HG02571 (cell line): ENCODE measurements around the gene NAAA.
"Not testable (repeated sequence)": the region's sequence is repeated elsewhere in the genome, so short reads cannot be mapped to it uniquely, and the experiment has no call there.

ENCODE experiments used
- ATAC-seq: cut with Tn5 transposase; IDR thresholded peaks from one replicate; pipeline ENCODE4 v1.9.1; 2021; ENCODE audit warnings: mild to moderate bottlenecking, moderate library complexity; ENCODE audit not compliant: unreplicated experiment

NAAA gene

GRCh38 chr4:75920327-75920726 is 20.5 kb downstream of the NAAA start:
- ATAC-seq = no peak

GRCh38 chr4:75919920-75920319 is 20.9 kb downstream of the NAAA start:
- no peak for ATAC-seq

GRCh38 chr4:75916091-75916661 is 24.6 kb downstream of the NAAA start:
- no peak for ATAC-seq

- no peak for ATAC-seq
These were observed 27.8 kb downstream of the NAAA start for GRCh38 chr4:75912968-75913367.

DNA sequence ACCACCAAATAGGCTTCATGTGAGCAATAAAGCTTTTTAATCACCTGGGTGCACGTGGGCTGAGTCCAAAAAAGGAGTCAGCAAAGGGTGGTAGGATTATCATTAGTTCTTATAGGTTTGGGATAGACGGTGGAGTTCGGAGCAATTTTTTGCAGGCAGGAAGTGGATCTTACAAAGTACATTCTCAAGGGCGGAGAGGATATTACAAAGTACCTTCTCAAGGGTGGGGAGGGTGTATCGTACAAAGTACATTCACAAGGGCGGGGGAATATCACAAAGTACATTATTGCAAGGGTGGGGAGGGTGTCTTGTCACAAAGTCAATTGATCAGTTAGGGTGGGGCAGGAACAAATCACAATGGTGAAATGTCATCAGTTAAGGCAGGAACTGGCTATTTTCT is 30.0 kb downstream of the NAAA start:
- not testable (repeated sequence) for ATAC-seq

GRCh38 chr4:75909405-75909804 is 31.4 kb downstream of the NAAA start:
- no peak for ATAC-seq

GRCh38 chr4:75908555-75908954 is 32.3 kb downstream of the NAAA start:
- no peak for ATAC-seq

DNA sequence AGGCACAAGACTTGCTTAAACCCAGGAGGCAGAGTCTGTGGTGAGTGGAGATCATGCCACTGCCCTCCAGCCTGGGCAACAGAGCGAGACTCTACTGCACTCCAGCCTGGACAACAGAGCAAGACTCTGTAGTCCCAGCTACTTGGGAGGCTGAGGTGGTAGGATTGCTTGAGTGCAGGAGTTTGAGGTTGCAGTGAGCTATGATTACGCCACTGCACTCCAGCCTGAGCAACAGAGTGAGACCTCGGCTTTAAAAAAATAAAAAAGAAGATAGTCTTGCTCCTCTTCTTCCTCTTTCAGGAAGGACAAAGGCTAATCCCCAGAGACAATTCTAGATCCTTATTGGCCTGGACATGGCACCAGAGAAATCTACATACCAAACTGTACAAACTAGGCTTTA is 32.8 kb downstream of the NAAA start:
- no peak for ATAC-seq

GRCh38 chr4:75904076-75904475 is 36.7 kb downstream of the NAAA start:
- no peak for ATAC-seq

GRCh38 chr4:75902352-75902751 is 38.5 kb downstream of the NAAA start, which contains the start of gene PPEF2:
Gene PPEF2, minus strand, starts transcription at chr4:75902452. Its CDS starts 6,127 bp downstream, at chr4:75896325.
- no peak for ATAC-seq

DNA sequence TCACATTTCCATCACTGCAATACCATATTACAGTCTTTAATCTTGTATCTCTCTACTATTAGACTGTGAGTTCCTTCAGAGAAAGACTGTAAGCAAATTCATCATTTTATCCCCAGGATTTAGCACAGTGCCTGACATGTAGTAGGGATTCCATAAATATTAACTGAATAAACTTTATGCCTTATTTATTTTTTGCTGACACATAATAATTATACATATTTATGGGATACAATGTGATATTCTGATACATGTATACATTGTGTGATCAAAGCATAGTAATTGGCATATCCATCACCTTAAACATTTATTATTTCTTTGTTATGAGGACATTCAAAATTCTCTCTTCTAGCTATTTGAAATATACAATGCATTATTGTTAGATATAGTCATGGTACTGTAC is 42.3 kb downstream of the NAAA start:
- no peak for ATAC-seq

GRCh38 chr4:75895744-75896314 is 45.0 kb downstream of the NAAA start:
- peak; percentile 63 for ATAC-seq

DNA sequence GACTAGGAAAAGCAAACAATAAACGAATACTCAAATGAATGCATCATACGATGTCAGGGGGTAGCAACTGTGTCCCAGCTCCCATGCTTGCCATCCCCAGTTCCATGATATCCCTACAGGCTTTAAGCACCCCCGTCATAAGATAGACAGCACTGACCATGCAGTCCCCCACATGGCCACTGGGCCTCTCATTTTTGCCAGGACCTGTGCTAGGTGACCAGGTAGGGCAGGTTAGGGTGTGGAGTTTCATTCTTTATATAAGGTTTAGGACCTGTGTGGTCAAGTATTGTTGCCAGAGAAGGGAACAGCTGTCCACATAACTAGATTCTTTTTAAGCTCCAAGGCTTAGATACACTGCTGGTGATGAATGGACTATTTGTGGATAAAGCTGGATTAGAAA is 48.3 kb downstream of the NAAA start:
- ATAC-seq = no peak

GRCh38 chr4:75891611-75892010 is 49.2 kb downstream of the NAAA start:
- no peak for ATAC-seq

DNA sequence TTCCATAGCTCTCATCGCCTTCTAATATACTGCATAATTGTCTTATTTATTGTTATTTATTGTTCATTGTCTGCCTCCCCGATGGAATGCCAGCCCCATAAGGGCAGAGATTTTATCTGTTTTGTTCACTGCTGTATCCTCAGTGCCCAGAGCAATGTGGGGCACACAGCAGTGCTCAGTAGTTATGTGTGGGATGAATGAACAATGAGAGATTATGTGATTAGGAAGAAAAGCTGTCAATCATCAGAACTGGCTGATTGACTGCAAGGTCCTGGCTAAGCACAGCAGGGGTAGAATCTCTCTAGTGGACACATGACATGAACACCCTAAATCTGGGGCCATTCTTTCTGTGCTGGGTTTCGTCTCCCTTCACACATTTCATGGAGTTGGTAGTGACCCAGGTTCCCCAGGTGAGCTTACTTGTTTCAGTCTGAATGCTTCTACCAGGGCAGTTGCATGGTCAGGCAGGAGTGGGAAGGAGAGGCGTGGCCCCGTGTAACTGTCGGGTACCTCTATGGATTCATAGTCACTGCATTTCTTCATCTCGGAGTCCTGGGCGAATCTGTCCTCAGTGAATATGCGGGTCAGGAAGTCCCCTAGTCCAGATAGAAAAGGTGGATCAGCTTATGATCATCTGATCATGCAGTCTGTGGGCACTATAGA is 51.1 kb downstream of the NAAA start:
- ATAC-seq = no peak

DNA sequence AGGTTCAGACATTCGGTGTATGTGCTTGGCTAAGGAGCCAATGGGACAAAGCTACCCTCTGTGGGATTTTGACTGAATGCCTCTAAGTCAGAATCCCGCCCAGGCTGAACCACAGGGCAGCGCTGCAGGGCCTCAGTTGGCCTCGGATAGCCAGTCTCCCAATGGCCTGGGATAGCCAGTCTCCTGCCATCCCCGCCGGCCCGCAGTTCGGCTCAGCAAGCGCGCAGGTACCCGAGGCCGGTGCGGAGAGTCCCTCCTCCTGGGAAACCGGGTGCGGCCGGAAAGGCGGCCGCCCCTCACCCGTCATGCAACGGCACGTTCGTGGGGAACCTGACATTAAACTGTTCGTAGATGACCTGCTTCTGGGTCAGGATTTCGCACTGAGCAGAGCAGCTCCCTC is 54.7 kb downstream of the NAAA start:
- no peak for ATAC-seq

DNA sequence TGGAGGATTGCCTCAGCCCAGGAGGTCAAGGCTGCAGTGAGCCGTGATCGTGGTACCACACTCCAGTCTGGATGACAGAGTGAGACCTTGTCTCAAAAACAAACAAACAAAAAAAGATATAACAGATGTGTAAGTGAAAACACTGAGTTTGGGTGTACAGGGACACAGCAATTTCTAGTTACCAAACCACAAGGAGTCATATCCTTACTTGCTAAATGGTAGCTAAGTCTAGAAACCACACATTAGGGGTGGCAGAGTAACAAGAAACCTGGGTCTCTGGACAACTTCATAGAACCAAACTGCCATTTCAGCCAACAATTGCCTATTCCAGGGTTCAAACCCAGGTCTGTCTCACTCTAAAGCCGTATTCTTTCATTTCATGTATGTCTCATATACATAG is 59.3 kb downstream of the NAAA start:
- no peak for ATAC-seq

DNA sequence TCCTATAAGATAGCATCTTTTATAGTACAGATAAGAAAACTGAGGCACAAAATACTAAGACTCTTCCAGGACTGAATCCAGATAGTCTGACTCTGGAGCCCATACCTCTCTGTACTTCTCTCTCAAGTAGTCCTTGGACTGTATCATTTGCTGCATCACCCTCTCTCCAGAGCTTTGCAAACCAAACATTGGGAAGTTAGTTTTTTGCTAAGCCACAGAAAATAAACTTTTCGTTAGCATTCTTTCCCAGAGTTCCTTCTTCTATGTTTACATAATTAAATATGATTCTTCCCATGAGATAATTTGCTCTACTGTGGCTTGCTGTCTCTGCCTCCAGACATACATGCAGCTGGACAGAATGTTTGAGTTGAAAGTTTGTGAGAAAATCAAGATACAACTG is 60.5 kb downstream of the NAAA start:
- ATAC-seq = no peak

GRCh38 chr4:75878246-75878756 is 62.5 kb downstream of the NAAA start:
- ATAC-seq = no peak

DNA sequence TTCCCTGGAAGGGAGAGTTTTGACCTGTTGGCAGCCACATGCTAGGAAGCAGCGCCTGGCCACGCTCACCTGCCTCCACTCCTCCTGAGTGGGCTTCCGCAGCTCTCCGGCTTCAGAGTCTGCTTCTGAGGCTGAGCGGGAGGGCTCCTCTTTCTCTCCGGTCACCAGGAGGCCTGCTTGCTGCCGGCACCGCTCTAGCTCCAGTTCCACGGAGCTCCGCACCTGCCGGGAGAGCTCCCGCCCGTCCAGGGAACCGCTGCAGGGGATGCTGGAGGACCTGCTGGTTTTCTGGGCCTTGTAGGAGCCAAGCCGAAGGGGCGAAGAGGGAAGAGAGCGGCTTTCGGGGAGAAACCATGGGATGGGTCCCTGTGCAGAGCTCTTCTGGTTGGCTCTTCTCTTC is 64.6 kb downstream of the NAAA start:
- no peak for ATAC-seq

DNA sequence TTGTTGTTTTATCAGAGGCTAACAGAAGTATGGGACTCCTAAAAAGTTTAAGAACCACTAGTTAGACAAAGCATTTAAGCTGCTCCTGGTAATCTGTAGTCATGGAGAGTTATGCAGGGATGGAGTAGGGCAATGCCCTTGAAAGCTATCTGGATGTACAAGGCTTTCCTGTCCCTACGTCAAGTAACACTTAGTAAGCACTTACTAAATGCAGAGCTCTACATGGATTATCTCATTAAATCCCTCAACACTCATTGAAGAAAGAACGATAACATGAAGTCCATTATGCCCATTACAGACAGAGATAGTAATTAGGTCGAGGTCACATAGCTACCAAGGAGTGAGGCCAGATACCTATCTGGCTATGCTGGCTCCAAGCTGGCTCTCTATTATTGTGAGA is 71.7 kb downstream of the NAAA start:
- no peak for ATAC-seq

DNA sequence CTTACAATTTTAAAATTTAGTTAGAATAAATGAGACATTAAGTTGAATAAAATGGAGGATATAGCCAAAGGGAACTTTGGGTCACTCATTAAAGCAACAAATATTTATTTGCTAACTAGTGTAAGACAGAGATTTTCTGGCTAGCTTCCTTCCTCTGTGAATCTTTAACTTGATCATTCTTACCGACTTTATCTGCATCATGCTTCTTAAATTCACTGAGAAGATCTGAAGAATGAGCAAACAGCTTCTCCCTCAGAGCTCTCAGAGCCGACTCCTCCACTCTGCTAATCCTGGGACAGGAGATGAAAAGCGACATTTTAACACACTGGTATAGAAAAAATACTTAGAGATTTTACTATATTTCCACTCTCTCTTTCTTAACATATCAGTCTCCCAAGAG is 73.7 kb downstream of the NAAA start:
- ATAC-seq = no peak
